Measurements from ENCODE around the gene JMY. TPM values are rescaled to one million over a fixed set of nuclear protein-coding genes. Genes with fewer than 3 reads are reported as not detected.

The JMY gene
- total RNA-seq, 4 donors from 2014 or later: 5.8 to 15.8 (median 8.9) TPM

- intact Hi-C loops (cut with DNase I): no loop called here
- no peak overlapping the region for H3K4me3 ChIP-seq
- WGBS, 2 donors: 75 to 100% methylated on average over 1 to 4 of the region's 5 CpGs
- H3K27me3 ChIP-seq: no peaks in the 10 kb centered on the region
- DNase-seq: no peak
- no peaks in the 10 kb centered on the region for H3K9me3 ChIP-seq
- no peaks in the 10 kb centered on the region for H3K36me3 ChIP-seq
- no peak overlapping the region for H3K27ac ChIP-seq
- H3K4me1 ChIP-seq: no peaks in the 10 kb centered on the region
- TF ChIP-seq POLR2A (IDR thresholded peaks at IDR 0.05) (no peak), CTCF (IDR thresholded peaks at IDR 0.05) (no peak)
Observed at GRCh38 chr5:79225441-79225840, 10.5 kb upstream of the JMY start.

- Histone ChIP-seq H3K27me3 (no peaks in the 10 kb centered on the region), H3K4me3 (no peak overlapping the region), H3K36me3 (no peaks in the 10 kb centered on the region), H3K9me3 (no peaks in the 10 kb centered on the region), H3K27ac (no peak overlapping the region), H3K4me1 (no peaks in the 10 kb centered on the region)
- WGBS, 2 donors: 82 to 93% methylated on average over 4 of the region's 4 CpGs
- DNase-seq: no peak
- intact Hi-C loops (cut with DNase I): no loop called here
- TF ChIP-seq POLR2A (IDR thresholded peaks at IDR 0.05) (no peak), CTCF (IDR thresholded peaks at IDR 0.05) (no peak)
Observed at GRCh38 chr5:79227484-79228025, 8.4 kb upstream of the JMY start.

DNA sequence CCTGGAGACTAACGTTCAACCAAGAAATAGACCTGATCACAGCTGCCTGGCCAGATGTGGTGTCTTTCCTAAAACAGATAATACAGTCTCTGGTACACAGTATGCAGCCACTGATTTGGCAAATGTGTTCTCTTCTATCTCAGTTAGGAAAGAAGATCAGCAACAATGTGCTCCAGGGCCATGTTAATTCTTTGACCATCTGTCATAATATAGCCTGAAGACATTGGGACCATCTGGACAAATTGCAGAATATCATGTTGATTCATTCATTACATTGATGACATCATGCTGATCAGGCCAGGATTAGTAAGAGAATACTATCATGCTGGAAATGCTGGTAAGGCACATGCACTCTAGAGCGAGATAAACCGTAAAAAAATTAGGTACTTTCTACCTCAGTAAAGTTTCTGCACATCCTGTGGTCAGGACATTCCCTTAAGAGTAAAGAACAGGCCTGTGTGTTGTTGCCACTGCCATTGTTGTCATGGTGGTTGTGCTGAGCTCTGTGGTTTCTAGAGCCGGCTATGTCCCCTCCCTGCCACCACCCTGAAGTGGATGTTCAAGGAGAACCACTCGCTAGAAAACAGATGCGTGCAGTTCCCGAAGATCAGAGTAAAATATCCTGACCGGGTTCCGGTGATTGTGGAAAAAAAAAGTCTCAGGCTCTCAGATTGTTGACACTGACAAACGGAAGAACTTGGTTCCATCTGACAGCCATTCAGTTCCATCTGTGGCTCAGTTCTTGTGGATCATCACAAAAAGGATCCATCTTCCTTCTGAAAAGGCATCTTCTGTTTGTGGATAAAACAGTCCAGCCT, 6.4 kb upstream of the JMY start:
- Histone ChIP-seq H3K4me1 (peaks cover 0 to 1% (median 0%) of the 10 kb centered on the region in 3 donors), H3K9me3 (no peaks in the 10 kb centered on the region), H3K36me3 (no peaks in the 10 kb centered on the region), H3K4me3 (no peak overlapping the region), H3K27ac (no peak overlapping the region), H3K27me3 (no peaks in the 10 kb centered on the region)
- no peak for TF ChIP-seq CTCF (IDR thresholded peaks at IDR 0.05)
- TF ChIP-seq POLR2A (IDR thresholded peaks at IDR 0.05): no peak
- WGBS, 2 donors: 54 to 83% methylated on average over 7 to 9 of the region's 10 CpGs
- intact Hi-C loops (cut with DNase I): no loop called here
- no peak for DNase-seq

DNA sequence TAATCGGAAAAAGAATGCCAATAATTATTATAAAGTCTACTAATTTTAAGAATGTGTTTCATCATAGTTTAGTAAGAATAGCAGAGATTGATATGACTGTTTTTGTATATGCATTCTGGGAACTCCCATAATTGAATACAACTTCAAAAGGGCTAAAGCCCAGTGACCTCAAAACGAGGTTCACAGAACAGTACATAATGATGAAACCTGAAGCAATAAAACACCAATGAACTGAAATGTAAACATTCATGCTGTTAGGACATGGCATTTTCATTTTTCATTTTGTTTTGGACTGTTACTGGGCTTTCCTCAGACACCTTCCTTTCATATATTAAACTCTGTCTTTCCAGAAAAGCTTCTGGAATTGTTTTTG, 684 bp upstream of the JMY start:
- H3K27ac ChIP-seq: peak overlapping the region; percentile 94 to 96 (median 95)
- no peaks in the 10 kb centered on the region for H3K36me3 ChIP-seq
- peak overlapping the region; percentile 85 to 95 (median 89) for H3K4me3 ChIP-seq
- H3K27me3 ChIP-seq: no peaks in the 10 kb centered on the region
- H3K9me3 ChIP-seq: no peaks in the 10 kb centered on the region
- TF ChIP-seq POLR2A (IDR thresholded peaks at IDR 0.05): no peak
- no peak for TF ChIP-seq CTCF (IDR thresholded peaks at IDR 0.05)
- 11 to 25% methylated on average over 2 of the region's 2 CpGs for WGBS, 2 donors
- H3K4me1 ChIP-seq: peaks cover 0 to 38% (median 10%) of the 10 kb centered on the region in 3 donors
- intact Hi-C loops (cut with DNase I): no loop called here
- DNase-seq: no peak

DNA sequence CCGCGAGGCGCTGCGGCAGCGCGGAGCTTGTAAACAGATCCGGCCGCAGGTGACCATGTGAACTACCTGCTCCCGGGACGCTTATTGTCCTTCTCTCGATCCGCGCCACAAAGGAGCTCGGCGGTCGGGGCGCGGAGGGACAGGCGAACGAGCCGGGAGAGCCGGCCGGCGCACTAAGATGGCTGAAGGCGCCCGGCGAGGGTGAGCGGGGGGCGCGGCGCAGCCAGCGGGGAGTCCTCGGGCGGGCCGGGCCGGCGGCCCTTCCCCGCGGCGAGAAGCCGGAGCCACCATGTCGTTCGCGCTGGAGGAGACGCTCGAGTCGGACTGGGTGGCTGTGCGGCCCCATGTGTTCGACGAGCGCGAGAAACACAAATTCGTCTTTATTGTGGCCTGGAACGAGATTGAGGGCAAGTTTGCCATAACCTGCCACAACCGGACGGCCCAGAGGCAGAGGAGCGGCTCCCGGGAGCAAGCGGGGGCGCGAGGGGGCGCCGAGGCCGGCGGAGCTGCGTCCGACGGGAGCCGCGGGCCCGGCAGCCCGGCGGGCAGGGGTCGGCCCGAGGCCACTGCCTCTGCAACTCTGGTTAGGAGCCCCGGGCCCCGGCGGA, 535 bp downstream of the JMY start:
- TF ChIP-seq POLR2A (IDR thresholded peaks at IDR 0.05) (no peak), CTCF (IDR thresholded peaks at IDR 0.05) (no peak)
- no peaks in the 10 kb centered on the region for H3K27me3 ChIP-seq
- H3K4me3 ChIP-seq: peak overlapping the region; percentile 85 to 95 (median 89)
- H3K4me1 ChIP-seq: peaks cover 0 to 50% (median 12%) of the 10 kb centered on the region in 3 donors
- no peaks in the 10 kb centered on the region for H3K9me3 ChIP-seq
- DNase-seq: no peak
- peak overlapping the region; percentile 94 to 96 (median 95) for H3K27ac ChIP-seq
- 0% methylated on average over 5 of the region's 78 CpGs; no CpG with 5 or more reads in 1 of the 2 donors for WGBS, 2 donors
- intact Hi-C loops (cut with DNase I): no loop called here
- no peaks in the 10 kb centered on the region for H3K36me3 ChIP-seq

Measured in esophagus squamous epithelium (tissue), 5 donors.